HL-60 (cell line): ENCODE measurements around the gene GOLGA8B.

ENCODE experiments used
- DNase-seq, 2 experiments: peaks; one replicate each; pipeline ENCODE4 v3.0.0-alpha.2; 2010 to 2020; ENCODE audit warnings: low read depth in 1 of 2, low spot score in 1 of 2
- H3K27ac ChIP-seq: fragments of 250-450 bp; sonication (Bioruptor Pico); replicated peaks from 2 replicates; pipeline ENCODE4 v1.5.1; 2020; ENCODE audit warnings: mild to moderate bottlenecking, moderate library complexity
- H3K27me3 ChIP-seq: fragments of 250-450 bp; sonication (Bioruptor Pico); 2 replicates; pipeline ENCODE4 v1.5.1; 2021; ENCODE audit warnings: mild to moderate bottlenecking, moderate library complexity; ENCODE audit not compliant: insufficient read depth, poor library complexity, severe bottlenecking
- H3K4me3 ChIP-seq: replicated peaks from 2 replicates; pipeline ENCODE4 v1.5.1; 2011; ENCODE audit warnings: mild to moderate bottlenecking, control low read depth, low read length; ENCODE audit not compliant: insufficient read depth
- GABPA ChIP-seq: IDR thresholded peaks from 2 replicates; pipeline ENCODE4 v1.6.1; 2012; ENCODE audit warnings: low read depth
- POLR2AphosphoS5 ChIP-seq: IDR thresholded peaks from 2 replicates; pipeline ENCODE4 v1.6.1; 2012; ENCODE audit warnings: low read depth
- REST ChIP-seq: IDR thresholded peaks from 2 replicates; pipeline ENCODE4 v1.6.1; 2012; ENCODE audit warnings: low read depth; ENCODE audit not compliant: insufficient replicate concordance
- SPI1 ChIP-seq: IDR thresholded peaks from 2 replicates; pipeline ENCODE4 v1.6.1; 2012; ENCODE audit warnings: low read depth, mild to moderate bottlenecking, borderline replicate concordance
- TF ChIP-seq, protein P1 (sequence below): IDR thresholded peaks from one replicate; pipeline ENCODE4 v1.5.1; 2011; ENCODE audit warnings: low read length, control low read depth, inconsistent platforms; ENCODE audit not compliant: insufficient read depth

Gene GOLGA8B

DNA sequence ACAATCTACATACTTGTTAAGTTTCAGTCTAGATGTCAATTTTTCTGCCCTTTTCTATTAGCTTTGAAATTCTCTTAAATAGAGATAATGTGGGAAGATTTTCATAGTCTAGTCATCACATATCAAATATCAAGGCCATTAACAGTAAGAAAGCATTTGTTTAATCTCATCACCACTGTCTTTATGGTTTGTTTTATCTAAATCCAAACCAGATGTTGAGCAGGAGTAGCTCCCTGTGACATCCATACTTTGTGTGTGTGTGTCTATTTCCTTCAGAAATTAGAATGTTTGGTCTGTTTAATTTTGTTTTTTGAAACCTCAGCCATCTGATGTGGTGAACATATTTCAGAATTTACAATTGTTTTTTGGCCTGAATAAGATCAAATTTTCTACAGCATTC, 23.1 kb upstream of the GOLGA8B start:
- no peak for DNase-seq
- no peak for TF ChIP-seq GABPA
- TF ChIP-seq, protein P1, sequence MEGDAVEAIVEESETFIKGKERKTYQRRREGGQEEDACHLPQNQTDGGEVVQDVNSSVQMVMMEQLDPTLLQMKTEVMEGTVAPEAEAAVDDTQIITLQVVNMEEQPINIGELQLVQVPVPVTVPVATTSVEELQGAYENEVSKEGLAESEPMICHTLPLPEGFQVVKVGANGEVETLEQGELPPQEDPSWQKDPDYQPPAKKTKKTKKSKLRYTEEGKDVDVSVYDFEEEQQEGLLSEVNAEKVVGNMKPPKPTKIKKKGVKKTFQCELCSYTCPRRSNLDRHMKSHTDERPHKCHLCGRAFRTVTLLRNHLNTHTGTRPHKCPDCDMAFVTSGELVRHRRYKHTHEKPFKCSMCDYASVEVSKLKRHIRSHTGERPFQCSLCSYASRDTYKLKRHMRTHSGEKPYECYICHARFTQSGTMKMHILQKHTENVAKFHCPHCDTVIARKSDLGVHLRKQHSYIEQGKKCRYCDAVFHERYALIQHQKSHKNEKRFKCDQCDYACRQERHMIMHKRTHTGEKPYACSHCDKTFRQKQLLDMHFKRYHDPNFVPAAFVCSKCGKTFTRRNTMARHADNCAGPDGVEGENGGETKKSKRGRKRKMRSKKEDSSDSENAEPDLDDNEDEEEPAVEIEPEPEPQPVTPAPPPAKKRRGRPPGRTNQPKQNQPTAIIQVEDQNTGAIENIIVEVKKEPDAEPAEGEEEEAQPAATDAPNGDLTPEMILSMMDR = no peak
- TF ChIP-seq REST = no peak
- no peak for TF ChIP-seq SPI1
- Histone ChIP-seq H3K27ac (no peak overlapping the region), H3K4me3 (no peak overlapping the region), H3K27me3 (no peaks in the 10 kb centered on the region)

DNA sequence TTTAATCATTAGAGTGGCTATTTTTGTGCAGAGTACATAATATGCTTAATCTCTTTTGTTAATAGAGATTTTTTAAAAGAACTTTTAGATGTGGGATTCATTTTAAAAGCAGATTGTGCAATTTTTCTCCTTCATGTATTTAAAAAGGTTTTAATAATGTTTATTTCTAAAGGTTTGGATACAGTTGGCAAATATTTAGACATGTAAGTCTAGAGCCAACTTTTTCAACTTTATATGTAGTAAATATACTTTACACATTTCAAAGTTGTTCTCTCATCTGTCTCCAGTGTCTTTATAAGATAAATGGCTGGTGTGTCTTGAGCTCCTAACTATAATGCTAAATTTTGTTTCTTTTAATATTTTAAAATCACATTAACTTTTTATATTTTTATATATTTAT, 22.7 kb upstream of the GOLGA8B start:
- H3K27me3 ChIP-seq = no peaks in the 10 kb centered on the region
- no peak overlapping the region for H3K4me3 ChIP-seq
- TF ChIP-seq, protein P1 = no peak
- TF ChIP-seq REST (no peak), SPI1 (no peak), POLR2AphosphoS5 (no peak), GABPA (no peak)
- no peak overlapping the region for H3K27ac ChIP-seq
- DNase-seq = no peak

DNA sequence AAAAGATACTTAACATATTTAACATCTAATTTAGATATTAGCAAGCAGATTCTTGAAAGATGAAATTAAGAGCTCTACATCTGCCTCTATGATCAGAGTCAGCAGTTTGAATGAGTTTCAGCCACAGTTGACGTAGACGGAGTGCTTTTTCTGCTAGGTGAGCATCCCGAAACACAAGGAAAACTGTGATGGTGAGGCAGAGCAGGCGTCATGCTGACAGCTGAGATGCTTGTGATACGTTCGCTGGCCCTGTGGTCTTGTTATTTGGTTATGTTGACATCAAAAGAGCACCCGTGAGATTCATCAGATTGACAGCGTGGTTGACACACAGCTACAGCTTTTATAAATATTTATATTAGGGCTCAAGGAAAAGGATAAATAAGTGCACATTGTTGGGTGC, 19.6 kb upstream of the GOLGA8B start:
- Histone ChIP-seq H3K27me3 (no peaks in the 10 kb centered on the region), H3K27ac (no peak overlapping the region), H3K4me3 (no peak overlapping the region)
- no peak for DNase-seq
- no peak for TF ChIP-seq REST

DNA sequence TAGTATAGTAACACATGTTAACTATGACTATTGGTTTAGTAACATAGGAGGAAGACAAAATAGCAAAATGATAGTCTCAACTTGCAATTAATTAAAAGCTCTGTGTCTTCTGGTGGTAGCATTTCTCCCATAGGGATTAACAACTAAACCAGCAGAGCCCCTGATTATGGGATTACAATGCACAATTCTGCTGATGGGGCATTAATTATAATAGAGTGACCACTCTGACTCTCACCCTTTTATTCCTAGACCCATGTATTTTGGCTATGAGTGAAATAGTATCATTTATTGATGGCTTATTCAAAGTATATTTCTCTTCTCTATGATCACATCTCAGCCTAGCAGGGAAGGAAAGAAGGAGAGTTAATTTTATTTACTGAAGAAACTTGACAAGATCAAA, 17.5 kb upstream of the GOLGA8B start:
- Histone ChIP-seq H3K27ac (no peak overlapping the region), H3K27me3 (no peaks in the 10 kb centered on the region), H3K4me3 (no peak overlapping the region)
- TF ChIP-seq GABPA (no peak), POLR2AphosphoS5 (no peak), SPI1 (no peak), REST (no peak)
- TF ChIP-seq, protein P1 = no peak
- no peak for DNase-seq
